GM10248 (cell line): ENCODE measurements around the gene BRPF3.

Experiments
- CTCF ChIA-PET: fragments of 300-600 bp; sonication (Branson Sonifier 250); formaldehyde crosslinking; extraction: SDS; loops from one replicate; lab custom pipeline; 2021; ENCODE audit warnings: antibody characterized with exemption; lab: Yijun Ruan, JAX
- POLR2A ChIA-PET: fragments of 350-650 bp; sonication (Branson Sonifier 250); formaldehyde crosslinking; extraction: SDS; loops from one replicate; lab custom pipeline; 2020; ENCODE audit warnings: antibody characterized with exemption; lab: Yijun Ruan, JAX
- DNase-seq: peaks from one replicate; pipeline ENCODE4 v3.0.0; 2012; ENCODE audit errors: extremely low spot score
- TF ChIP-seq, protein P1 (sequence below): IDR thresholded peaks from 2 replicates; pipeline ENCODE4 v1.5.1; 2012; ENCODE audit warnings: mild to moderate bottlenecking, low read depth; ENCODE audit errors: extremely low read depth, missing control alignments, control extremely low read depth

The BRPF3 gene

DNA sequence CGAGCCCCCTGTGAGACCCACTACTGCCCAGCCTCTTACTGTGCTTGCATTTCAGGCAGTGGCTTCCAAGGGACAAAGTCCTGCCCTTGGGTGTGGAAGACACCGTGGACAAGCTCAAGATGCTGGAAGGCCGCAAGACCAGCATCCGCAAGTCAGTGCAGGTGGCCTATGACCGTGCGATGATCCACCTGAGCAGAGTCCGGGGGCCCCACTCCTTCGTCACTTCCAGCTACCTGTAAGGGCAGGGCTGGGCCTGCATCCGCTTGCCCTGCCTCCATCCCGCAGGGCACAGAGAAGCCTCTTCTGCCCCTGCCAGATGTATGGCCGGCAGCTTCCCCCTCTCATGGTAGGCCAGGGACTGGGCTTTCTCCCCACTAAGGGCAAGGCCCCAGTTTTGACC, 33.8 kb downstream of the BRPF3 start:
- no peak for DNase-seq
- CTCF ChIA-PET, result interaction anchor here (1.0 to 1.4 kb wide), 3 partner anchors 21 to 72 kb away, joined by 3 to 4 read pairs (median 4); no protein-coding TSS in a partner anchor
- POLR2A ChIA-PET, result no interaction called here
- TF ChIP-seq, protein P1, sequence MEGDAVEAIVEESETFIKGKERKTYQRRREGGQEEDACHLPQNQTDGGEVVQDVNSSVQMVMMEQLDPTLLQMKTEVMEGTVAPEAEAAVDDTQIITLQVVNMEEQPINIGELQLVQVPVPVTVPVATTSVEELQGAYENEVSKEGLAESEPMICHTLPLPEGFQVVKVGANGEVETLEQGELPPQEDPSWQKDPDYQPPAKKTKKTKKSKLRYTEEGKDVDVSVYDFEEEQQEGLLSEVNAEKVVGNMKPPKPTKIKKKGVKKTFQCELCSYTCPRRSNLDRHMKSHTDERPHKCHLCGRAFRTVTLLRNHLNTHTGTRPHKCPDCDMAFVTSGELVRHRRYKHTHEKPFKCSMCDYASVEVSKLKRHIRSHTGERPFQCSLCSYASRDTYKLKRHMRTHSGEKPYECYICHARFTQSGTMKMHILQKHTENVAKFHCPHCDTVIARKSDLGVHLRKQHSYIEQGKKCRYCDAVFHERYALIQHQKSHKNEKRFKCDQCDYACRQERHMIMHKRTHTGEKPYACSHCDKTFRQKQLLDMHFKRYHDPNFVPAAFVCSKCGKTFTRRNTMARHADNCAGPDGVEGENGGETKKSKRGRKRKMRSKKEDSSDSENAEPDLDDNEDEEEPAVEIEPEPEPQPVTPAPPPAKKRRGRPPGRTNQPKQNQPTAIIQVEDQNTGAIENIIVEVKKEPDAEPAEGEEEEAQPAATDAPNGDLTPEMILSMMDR, result no peak

DNA sequence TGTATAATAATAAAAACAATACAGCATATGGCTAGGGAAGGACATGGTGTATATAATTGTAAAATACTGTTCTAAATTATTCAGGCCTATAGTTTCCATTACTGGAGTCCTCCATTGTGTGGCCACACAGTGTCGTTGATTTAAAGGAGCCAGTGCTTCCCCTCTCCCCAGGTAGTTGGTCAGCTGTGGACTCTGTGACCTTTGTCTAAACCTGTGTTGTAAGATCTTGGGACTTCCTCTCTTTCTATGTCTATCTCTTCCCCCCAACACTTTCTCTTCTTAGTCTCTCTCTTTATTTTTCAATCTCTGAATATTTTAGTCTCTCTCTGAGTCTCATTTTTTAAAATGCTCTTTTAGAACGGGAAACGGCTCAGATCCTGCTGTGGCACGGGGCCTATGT, 35.6 kb downstream of the BRPF3 start:
- no peak for DNase-seq
- CTCF ChIA-PET, result no interaction called here
- POLR2A ChIA-PET, result no interaction called here
- TF ChIP-seq, protein P1, result no peak

GRCh38 chr6:36235309-36235708, 38.8 kb downstream of the BRPF3 start:
- POLR2A ChIA-PET, result no interaction called here
- TF ChIP-seq, protein P1, result no peak
- CTCF ChIA-PET, result interaction anchor here (1.3 kb wide), 1 partner anchor 21 kb away, joined by 3 read pairs; no protein-coding TSS in a partner anchor
- no peak for DNase-seq

GRCh38 chr6:36235862-36236261, 39.3 kb downstream of the BRPF3 start:
- TF ChIP-seq, protein P1, result no peak
- POLR2A ChIA-PET, result no interaction called here
- CTCF ChIA-PET, result interaction anchor here (1.3 kb wide), 1 partner anchor 22 kb away, joined by 3 read pairs; no protein-coding TSS in a partner anchor
- no peak for DNase-seq

DNA sequence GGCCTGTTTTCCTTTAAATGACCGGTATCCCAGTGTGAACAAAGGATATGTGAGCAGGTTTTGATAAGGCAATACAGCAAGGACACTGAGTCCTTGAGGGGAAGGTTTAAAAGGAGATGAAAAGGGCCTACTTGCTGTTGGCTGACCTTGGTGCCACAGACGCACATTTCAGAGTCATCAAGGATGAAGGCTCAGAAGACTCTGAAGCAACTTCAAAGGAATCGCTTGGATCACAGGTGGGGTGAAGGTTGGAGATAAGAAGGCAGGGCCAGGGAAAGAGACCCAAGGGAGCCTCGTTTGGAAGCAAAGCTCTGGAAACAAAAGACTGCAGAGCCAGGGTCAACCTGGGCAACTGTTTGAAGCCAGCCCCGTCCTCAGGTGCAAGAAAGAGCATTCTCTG, 43.2 kb downstream of the BRPF3 start:
- TF ChIP-seq, protein P1, result no peak
- POLR2A ChIA-PET, result no interaction called here
- CTCF ChIA-PET, result no interaction called here
- DNase-seq, result no peak

DNA sequence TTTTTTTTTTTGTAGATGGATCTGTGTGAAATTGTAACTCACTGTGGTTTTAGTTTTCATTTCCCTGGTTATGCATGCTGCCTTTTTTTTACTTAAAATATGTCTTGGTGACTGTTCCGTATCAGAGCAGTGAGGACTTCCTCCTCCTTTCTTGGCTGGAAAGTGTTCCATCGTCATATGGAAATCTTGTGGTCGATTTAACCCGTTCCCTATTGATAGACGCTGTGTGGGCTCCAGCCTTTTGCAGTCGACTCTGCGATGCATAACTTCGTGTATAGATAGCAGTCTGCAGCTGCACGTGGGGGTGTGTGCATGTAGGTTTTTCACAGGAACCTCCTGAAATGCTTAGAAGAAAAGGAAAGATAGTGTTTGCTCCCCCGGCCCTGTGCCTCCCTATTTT, 45.2 kb downstream of the BRPF3 start:
- DNase-seq, result peak; percentile 60
- POLR2A ChIA-PET, result no interaction called here
- TF ChIP-seq, protein P1, result no peak
- CTCF ChIA-PET, result interaction anchor here (0.8 kb wide), 1 partner anchor 61 kb away, joined by 3 read pairs; no protein-coding TSS in a partner anchor
